ENCODE data around the gene LDHA.

LDHA gene

DNA sequence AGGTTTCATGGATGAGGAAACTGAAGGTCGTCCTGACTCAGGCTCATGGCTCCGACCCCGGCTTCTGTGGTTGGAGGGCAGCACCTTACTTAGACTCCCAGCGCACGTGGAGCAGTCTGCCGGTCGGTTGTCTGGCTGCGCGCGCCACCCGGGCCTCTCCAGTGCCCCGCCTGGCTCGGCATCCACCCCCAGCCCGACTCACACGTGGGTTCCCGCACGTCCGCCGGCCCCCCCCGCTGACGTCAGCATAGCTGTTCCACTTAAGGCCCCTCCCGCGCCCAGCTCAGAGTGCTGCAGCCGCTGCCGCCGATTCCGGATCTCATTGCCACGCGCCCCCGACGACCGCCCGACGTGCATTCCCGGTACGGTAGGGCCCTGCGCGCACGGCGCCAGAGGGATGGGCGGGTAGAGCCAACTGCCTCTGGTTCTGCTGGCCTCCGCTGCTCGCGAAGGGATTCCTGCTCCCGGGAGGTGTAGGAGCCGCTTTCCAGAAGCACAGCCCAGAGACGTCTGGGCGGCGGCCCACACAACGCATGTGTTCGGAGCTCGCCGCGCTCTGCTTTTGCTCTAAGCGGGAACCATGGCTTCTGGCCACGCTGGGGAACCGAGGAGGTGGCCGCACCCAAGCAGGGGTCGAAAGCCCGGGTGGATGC is at the start of gene LDHA:
TSS of gene LDHA (plus strand) at position 289 of the 653 bp plus-strand sequence. CDS start 2,280 bp downstream, outside the sequence.
- no peaks in the 10 kb centered on the region for H3K9me3 ChIP-seq (ENCODE audit: control insufficient read depth, insufficient read depth, low read length)
- H3K9ac ChIP-seq (ENCODE audit: low read depth, low read length): peak within 1 kb of the TSS; percentile 68
- H3K36me3 ChIP-seq (ENCODE audit: insufficient read depth, low read length): peaks cover 5% of the 10 kb centered on the region; the same call in 1 of the 2 replicates
- peaks cover 4% of the 10 kb centered on the region; the same call in 1 of the 2 replicates for H3K4me1 ChIP-seq (ENCODE audit: insufficient read depth, low read length)

DNA sequence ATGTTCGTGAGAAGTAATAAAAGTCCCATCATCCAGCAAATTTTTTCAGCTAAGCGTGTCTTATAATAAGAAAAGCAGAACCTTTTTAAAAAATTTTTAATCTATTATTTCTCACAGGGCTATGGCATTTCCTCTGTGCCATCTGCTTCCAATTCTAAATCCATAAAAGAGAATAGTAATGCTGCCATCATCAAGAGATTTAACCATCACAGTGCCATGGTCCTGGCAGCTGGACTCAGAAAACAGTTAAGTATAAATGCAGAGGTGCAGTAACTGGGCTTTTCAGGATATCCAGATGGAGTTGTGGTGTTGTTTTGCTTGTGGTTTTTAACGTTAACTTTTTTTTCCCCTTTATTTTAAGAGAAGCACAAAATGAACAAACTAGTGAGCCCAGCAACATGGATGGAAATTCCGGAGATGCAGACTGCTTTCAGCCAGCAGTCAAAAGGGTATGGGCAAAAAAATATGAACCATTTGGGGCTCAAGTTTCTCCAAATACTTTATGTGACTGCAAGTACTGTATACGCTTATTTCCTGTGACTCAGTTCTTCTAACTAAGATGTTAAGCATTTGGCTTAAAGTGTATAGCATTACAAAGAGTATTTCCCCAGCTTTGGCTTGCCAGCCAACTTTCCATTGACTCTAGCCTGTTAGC is 46.8 kb upstream of the LDHA start:
- no peak overlapping the region for H3K9ac ChIP-seq (ENCODE audit: low read depth, low read length)
- no peaks in the 10 kb centered on the region for H3K4me1 ChIP-seq (ENCODE audit: insufficient read depth, low read length)
- peaks cover 18% of the 10 kb centered on the region for H3K36me3 ChIP-seq (ENCODE audit: insufficient read depth, low read length)
- H3K9me3 ChIP-seq (ENCODE audit: control insufficient read depth, insufficient read depth, low read length): no peaks in the 10 kb centered on the region

DNA sequence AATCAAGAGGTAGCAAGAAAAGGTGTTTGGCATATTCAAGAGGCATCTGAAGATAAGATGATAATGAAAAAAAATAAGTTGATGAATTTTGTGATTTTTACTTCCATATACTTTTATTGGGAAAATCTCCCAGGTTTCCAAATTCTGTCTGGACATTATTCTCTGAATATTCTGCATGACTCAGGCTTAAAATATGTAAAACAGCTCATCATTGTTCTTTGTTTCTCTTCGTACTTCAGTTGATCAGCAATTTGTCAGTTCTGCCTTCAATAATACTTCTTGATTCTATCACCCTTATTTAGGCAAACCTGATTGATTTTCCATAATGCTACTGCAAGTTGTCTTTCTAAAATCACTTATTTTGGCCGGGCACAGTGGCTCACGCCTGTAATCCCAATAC is 41.8 kb upstream of the LDHA start:
- Histone ChIP-seq H3K9ac (ENCODE audit: low read depth, low read length) (no peak overlapping the region), H3K9me3 (ENCODE audit: control insufficient read depth, insufficient read depth, low read length) (no peaks in the 10 kb centered on the region), H3K36me3 (ENCODE audit: insufficient read depth, low read length) (peaks cover 16% of the 10 kb centered on the region; the same call in 1 of the 2 replicates), H3K4me1 (ENCODE audit: insufficient read depth, low read length) (no peaks in the 10 kb centered on the region)

DNA sequence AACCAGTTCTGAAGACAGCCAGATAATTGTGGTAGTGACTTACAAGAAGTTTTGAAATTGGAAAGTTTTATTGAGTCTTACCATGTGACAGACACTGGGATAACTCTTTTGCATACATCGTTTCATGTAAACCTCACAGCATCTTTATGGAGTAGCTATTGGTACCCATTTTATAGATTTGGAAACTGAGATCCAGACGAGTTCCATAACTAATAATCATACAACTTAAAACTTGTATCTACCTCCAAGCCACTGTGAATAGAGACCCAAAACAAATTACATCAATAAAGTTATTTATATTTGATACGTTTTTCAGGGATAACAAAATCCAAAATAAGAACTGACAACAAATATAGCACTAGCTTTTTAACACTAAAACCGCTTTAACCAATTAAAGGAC is 35.7 kb upstream of the LDHA start:
- H3K4me1 ChIP-seq (ENCODE audit: insufficient read depth, low read length): no peaks in the 10 kb centered on the region
- no peaks in the 10 kb centered on the region for H3K9me3 ChIP-seq (ENCODE audit: control insufficient read depth, insufficient read depth, low read length)
- peaks cover 11% of the 10 kb centered on the region for H3K36me3 ChIP-seq (ENCODE audit: insufficient read depth, low read length)
- no peak overlapping the region for H3K9ac ChIP-seq (ENCODE audit: low read depth, low read length)

DNA sequence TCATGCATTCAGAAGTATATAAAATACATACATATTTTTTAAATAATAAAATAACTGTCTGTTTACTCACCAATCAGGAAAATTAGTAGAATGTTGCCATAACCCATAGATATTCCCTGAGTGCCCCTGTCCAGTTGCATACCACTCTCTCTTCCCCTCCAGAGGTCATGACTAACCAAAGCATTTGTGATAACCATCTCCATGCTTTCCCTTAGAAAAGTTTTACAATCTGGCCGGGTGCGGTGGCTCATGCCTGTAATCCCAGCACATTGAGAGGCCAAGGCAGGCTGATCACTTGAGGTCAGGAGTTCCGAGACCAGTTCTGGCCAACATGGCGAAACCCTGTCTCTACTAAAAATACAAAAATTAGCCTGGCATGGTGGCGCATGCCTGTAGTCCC is 33.2 kb upstream of the LDHA start:
- Histone ChIP-seq H3K4me1 (ENCODE audit: insufficient read depth, low read length) (no peaks in the 10 kb centered on the region), H3K36me3 (ENCODE audit: insufficient read depth, low read length) (peaks cover 22% of the 10 kb centered on the region), H3K9me3 (ENCODE audit: control insufficient read depth, insufficient read depth, low read length) (no peaks in the 10 kb centered on the region), H3K9ac (ENCODE audit: low read depth, low read length) (no peak overlapping the region)

DNA sequence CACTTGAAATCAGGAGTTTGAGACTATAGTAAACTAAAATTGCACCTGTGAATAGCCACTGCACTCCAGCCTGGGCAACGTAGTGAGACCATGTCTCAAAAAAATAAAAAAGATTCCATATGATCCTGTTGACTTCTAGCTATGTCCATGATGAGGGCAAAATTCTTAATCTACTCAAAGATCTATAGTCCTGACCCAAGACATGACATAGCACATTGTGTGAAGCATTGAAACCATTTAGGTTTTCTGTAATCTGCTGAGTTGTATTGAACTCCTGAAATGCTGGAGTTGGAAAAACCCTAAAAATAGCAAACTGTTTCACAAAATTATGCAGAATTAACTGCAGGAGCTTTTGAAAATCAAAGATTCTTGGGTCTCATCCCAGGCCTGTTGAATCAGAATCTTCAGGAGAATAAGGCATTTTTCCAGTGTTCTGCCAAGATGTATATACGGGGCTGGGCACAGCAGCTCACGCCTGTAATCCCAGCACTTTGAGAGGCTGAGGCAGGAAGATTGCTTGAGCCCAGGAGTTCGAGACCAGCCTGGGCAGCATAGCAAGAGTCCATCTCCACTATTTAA is 29.8 kb upstream of the LDHA start:
- Histone ChIP-seq H3K36me3 (ENCODE audit: insufficient read depth, low read length) (peaks cover 17% of the 10 kb centered on the region), H3K4me1 (ENCODE audit: insufficient read depth, low read length) (no peaks in the 10 kb centered on the region), H3K9me3 (ENCODE audit: control insufficient read depth, insufficient read depth, low read length) (no peaks in the 10 kb centered on the region), H3K9ac (ENCODE audit: low read depth, low read length) (no peak overlapping the region)

DNA sequence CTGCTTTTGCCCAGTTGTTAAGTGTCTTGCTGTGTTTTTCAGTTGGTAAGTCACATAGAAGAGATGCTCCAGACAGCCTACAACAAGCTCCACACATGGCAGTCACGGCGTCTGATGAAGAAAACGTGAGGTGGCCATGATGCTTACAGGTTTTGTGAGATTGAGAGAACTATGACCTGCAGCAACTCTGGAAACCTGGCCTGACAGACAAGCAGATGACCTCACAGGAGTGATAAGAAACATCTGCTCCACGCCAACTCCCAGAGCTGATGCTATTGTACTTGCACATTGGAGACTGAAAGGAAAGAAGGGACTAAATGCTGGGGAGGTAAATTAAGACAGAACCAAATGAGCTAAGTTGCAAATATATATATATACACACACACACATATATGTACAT is 28.6 kb upstream of the LDHA start:
- peaks cover 17% of the 10 kb centered on the region for H3K36me3 ChIP-seq (ENCODE audit: insufficient read depth, low read length)
- no peaks in the 10 kb centered on the region for H3K4me1 ChIP-seq (ENCODE audit: insufficient read depth, low read length)
- no peaks in the 10 kb centered on the region for H3K9me3 ChIP-seq (ENCODE audit: control insufficient read depth, insufficient read depth, low read length)
- H3K9ac ChIP-seq (ENCODE audit: low read depth, low read length): no peak overlapping the region

DNA sequence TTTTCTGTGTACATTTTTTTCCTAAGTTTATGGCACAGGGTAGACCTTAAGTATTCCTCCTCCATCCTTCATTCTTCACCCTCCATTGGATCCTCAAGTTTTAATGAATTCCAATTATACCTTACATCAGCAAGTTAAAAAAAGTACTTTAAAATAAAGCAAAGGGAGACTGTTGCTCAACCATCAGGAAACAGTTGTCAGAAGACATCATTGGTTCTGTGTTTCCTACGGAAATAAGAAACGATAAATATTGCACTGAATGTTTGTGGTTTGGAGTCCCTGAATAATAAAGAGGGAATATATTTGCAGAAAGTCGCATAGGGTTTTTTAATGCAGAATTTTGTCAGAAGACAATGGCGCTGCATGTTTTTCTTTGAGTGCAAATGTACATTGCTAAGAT is 28.1 kb upstream of the LDHA start:
- Histone ChIP-seq H3K9me3 (ENCODE audit: control insufficient read depth, insufficient read depth, low read length) (no peaks in the 10 kb centered on the region), H3K36me3 (ENCODE audit: insufficient read depth, low read length) (peaks cover 17% of the 10 kb centered on the region), H3K9ac (ENCODE audit: low read depth, low read length) (no peak overlapping the region), H3K4me1 (ENCODE audit: insufficient read depth, low read length) (no peaks in the 10 kb centered on the region)

DNA sequence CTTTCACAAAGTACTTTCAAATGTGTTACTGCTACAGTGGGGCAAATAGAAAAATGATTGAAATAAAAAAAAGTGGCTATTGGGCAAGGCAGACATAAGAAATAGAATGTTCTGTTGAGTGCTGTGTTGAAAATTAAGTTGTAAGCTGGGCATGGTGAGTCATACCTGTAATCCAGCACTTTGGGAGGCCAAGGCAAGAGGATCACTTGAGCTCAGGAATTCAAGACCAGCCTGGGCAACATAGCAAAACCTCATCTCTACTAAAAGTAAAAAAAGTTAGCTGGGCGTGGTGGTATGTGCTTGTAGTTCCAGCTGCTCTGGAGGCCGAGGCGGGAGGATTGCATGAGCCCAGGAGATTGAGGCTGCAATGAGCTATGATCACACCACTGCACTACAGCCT is 26.9 kb upstream of the LDHA start:
- Histone ChIP-seq H3K36me3 (ENCODE audit: insufficient read depth, low read length) (peaks cover 17% of the 10 kb centered on the region), H3K4me1 (ENCODE audit: insufficient read depth, low read length) (no peaks in the 10 kb centered on the region), H3K9me3 (ENCODE audit: control insufficient read depth, insufficient read depth, low read length) (no peaks in the 10 kb centered on the region), H3K9ac (ENCODE audit: low read depth, low read length) (no peak overlapping the region)

DNA sequence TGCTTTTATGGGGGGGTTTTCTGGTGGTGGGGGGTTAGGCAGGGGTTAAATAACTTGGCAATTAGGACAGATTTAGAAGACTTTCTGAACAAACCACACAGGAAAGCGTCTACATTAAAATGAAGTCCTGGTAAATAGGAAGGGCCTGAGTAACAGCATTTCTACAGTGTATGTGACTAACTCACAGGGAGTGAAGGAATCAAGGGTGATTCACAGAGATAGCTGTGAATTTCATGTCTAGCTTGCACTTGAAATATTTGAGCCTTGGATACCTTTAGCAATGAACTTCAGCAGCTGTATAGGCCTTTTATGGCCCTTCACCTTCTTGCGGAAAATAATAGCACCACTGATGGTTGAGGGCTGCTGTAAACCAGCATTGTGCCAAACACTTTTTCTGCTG is 26.1 kb upstream of the LDHA start:
- peaks cover 17% of the 10 kb centered on the region for H3K36me3 ChIP-seq (ENCODE audit: insufficient read depth, low read length)

DNA sequence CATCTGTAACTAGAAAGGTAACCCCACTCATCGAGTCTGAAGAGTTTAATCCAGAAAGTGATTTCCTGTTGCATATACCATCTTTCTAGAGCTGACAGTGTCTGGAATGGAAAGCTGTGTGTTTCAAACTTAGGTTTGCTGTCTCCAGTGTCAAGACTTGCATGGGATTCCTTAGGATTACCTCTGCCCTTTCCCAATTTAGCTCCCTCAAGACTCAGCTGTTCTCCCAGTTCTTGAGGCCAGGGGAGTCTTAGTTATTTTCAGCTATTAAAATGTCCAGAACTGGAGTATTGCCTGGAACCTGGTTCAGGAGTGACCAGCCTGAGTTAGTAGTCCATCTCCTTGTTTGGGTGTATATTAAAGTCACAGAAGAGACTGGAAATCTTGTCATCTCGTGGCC is 25.0 kb upstream of the LDHA start:
- peaks cover 13% of the 10 kb centered on the region for H3K36me3 ChIP-seq (ENCODE audit: insufficient read depth, low read length)
- no peaks in the 10 kb centered on the region for H3K4me1 ChIP-seq (ENCODE audit: insufficient read depth, low read length)
- H3K9ac ChIP-seq (ENCODE audit: low read depth, low read length): no peak overlapping the region

More for the DNA sequence above, 26.1 kb upstream of the LDHA start:
- Histone ChIP-seq H3K4me1 (ENCODE audit: insufficient read depth, low read length) (no peaks in the 10 kb centered on the region), H3K9me3 (ENCODE audit: control insufficient read depth, insufficient read depth, low read length) (no peaks in the 10 kb centered on the region), H3K9ac (ENCODE audit: low read depth, low read length) (no peak overlapping the region)

DNA sequence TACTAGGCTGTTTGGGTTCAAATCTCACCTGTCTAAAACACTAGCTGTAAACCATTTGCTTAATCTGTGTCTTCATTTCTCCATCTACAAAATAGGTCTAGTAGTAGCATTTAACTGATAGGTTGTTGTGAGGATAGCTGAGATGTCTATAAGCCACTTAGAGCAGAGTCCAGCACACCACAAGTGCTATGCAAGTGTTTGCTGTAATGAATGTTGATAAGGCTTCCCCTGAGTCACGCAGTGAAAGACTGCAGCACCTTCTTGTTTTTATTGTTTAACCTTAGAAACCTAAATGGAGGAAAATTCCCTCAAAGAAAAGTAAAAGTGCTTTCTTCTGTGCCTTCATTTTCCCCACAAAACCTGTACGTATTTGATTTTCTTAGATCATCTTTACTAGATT is 23.1 kb upstream of the LDHA start:
- H3K4me1 ChIP-seq (ENCODE audit: insufficient read depth, low read length): no peaks in the 10 kb centered on the region
- no peaks in the 10 kb centered on the region for H3K9me3 ChIP-seq (ENCODE audit: control insufficient read depth, insufficient read depth, low read length)

More for the DNA sequence above, 25.0 kb upstream of the LDHA start:
- H3K9me3 ChIP-seq (ENCODE audit: control insufficient read depth, insufficient read depth, low read length): no peaks in the 10 kb centered on the region

DNA sequence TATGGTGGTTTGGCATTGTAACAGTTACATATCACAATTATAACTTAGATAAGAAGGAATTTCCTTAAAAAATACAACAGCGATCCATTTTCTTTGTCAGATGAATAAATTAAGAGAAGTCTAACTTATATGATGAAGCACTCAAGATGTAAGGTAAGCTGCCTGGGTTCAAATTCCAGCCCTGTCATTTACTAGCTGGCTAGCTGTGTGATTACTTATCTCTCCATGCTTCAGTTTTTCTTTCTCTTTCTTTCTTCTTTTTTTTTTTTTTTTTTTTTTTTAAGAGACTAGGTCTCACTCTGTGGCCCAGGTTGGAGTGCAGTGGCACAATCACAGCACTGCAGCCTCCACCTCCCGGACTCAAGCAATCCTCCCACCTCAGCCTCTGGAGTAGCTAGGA is 22.2 kb upstream of the LDHA start:
- no peaks in the 10 kb centered on the region for H3K9me3 ChIP-seq (ENCODE audit: control insufficient read depth, insufficient read depth, low read length)
- no peaks in the 10 kb centered on the region for H3K4me1 ChIP-seq (ENCODE audit: insufficient read depth, low read length)
- no peaks in the 10 kb centered on the region for H3K36me3 ChIP-seq (ENCODE audit: insufficient read depth, low read length)
- H3K9ac ChIP-seq (ENCODE audit: low read depth, low read length): no peak overlapping the region

More for the DNA sequence above, 23.1 kb upstream of the LDHA start:
- Histone ChIP-seq H3K36me3 (ENCODE audit: insufficient read depth, low read length) (0 out of 2 replicates have a peak, but pooled peaks cover under 1% of the 10 kb centered on the region), H3K9ac (ENCODE audit: low read depth, low read length) (no peak overlapping the region)

DNA sequence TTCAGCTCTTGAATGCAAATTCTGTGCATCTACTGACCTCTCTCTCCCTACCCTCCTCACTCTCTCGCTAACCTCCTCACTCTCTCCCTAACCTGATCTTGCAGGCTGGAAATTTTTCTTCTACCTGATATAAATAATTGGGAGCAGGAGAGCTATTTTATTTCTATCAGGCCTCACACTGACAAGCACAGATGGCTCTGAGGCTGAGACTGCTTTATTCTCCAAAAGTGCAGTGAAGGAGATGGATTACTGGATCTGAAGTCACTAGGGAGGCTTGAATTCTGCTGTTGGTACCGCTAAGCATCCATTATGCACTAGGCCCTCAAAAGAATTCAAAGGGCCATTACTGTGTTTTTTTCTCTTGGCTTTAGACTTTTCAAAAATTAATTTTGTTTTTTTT is 19.4 kb upstream of the LDHA start:
- H3K9me3 ChIP-seq (ENCODE audit: control insufficient read depth, insufficient read depth, low read length): no peaks in the 10 kb centered on the region
- no peaks in the 10 kb centered on the region for H3K4me1 ChIP-seq (ENCODE audit: insufficient read depth, low read length)
- no peak overlapping the region for H3K9ac ChIP-seq (ENCODE audit: low read depth, low read length)
- no peaks in the 10 kb centered on the region for H3K36me3 ChIP-seq (ENCODE audit: insufficient read depth, low read length)

DNA sequence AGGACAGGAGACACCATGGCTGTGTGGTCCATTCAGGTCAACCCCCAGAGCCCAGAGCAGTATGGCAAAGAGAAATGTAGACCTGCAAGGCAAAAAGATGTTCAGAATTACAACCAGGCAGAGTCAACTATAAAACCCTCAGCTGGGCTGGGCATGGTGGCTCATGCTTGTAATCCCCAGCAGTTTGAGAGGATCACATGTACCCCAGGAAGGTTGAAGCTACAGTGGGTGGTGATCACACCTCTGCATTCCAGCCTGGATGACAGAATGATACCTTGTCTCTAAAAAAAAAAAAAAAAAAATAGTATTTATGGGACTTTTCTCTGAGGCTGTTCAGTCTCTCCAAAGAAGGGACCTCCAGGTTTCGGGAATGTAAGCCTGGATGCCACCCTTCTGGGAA is 18.4 kb upstream of the LDHA start:
- H3K4me1 ChIP-seq (ENCODE audit: insufficient read depth, low read length): no peaks in the 10 kb centered on the region
- H3K9me3 ChIP-seq (ENCODE audit: control insufficient read depth, insufficient read depth, low read length): no peaks in the 10 kb centered on the region
- H3K9ac ChIP-seq (ENCODE audit: low read depth, low read length): no peak overlapping the region
- no peaks in the 10 kb centered on the region for H3K36me3 ChIP-seq (ENCODE audit: insufficient read depth, low read length)

Measured in ES-I3 (cell line).